Tibial nerve (tissue), 3 donors: ENCODE data around the gene TECPR2.

ENCODE experiments used
- CTCF ChIP-seq, 5 experiments: fragments of 200-600 bp in 3 of 5; fragments of 450-650 bp in 2 of 5; sonication (generic) in 3 of 5; IDR thresholded peaks; one replicate each; pipeline ENCODE4 v1.5.1; 2016 to 2019; ENCODE audit warnings: antibody characterized with exemption in 5 of 5, mild to moderate bottlenecking in 3 of 5, moderate library complexity in 2 of 5
- POLR2A ChIP-seq, 2 donors: fragments of 450-650 bp; IDR thresholded peaks; one replicate each; pipeline ENCODE4 v1.6.1; 2017; ENCODE audit warnings: antibody characterized with exemption in 2 of 2, mild to moderate bottlenecking in 2 of 2, moderate library complexity in 2 of 2

- TF ChIP-seq POLR2A (IDR thresholded peaks at IDR 0.05): no peak
- no peak for TF ChIP-seq CTCF (IDR thresholded peaks at IDR 0.05)
Measured at GRCh38 chr14:102486513-102487203, 123.9 kb downstream of the TECPR2 start.
